ENCODE results near the gene METTL4. TPM values are rescaled to one million over a fixed set of nuclear protein-coding genes. Genes with fewer than 3 reads are reported as not detected.

METTL4 gene
- total RNA-seq, 1 donor from 2014 or later: 15.4 TPM

DNA sequence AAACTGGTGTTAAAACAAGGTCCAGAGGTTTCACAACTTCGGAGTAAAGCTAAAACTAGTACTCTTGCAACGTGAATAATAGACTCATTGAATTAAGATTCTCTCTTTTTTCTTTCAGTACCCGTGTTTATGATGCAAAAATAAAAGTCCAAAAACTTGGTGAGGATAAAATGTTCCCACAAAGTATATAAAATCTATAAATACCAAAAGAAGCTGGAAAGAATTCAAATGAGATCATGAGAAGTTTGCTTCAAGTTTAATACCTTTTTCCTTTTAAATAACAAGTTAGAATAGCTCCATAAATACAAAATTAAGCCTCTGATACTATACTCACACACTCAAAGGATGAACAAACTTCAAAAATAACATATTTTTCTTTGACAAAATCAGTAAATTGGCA is 34.0 kb downstream of the METTL4 start:
- Mint-ChIP-seq H3K27me3 (ENCODE audit: unreplicated experiment) (no peaks in the 10 kb centered on the region), H3K36me3 (ENCODE audit: unreplicated experiment) (peaks cover 6% of the 10 kb centered on the region), H3K4me3 (ENCODE audit: unreplicated experiment) (no peak overlapping the region), H3K27ac (ENCODE audit: unreplicated experiment) (no peak overlapping the region), H3K4me1 (ENCODE audit: low read depth, unreplicated experiment) (peaks cover 3% of the 10 kb centered on the region), H3K9me3 (ENCODE audit: unreplicated experiment) (no peaks in the 10 kb centered on the region)
- DNase-seq: no peak
- TF ChIP-seq CTCF (IDR thresholded peaks at IDR 0.05; ENCODE audit: partially characterized antibody, unreplicated experiment): no peak

GRCh38 chr18:2536493-2536892 is 34.8 kb downstream of the METTL4 start:
- H3K27ac Mint-ChIP-seq (ENCODE audit: unreplicated experiment): no peak overlapping the region
- peaks cover 3% of the 10 kb centered on the region for H3K4me1 Mint-ChIP-seq (ENCODE audit: low read depth, unreplicated experiment)
- no peak for DNase-seq
- no peak for TF ChIP-seq CTCF (IDR thresholded peaks at IDR 0.05; ENCODE audit: partially characterized antibody, unreplicated experiment)
- peaks cover 6% of the 10 kb centered on the region for H3K36me3 Mint-ChIP-seq (ENCODE audit: unreplicated experiment)
- no peaks in the 10 kb centered on the region for H3K27me3 Mint-ChIP-seq (ENCODE audit: unreplicated experiment)
- no peaks in the 10 kb centered on the region for H3K9me3 Mint-ChIP-seq (ENCODE audit: unreplicated experiment)
- no peak overlapping the region for H3K4me3 Mint-ChIP-seq (ENCODE audit: unreplicated experiment)

- Mint-ChIP-seq H3K27me3 (ENCODE audit: unreplicated experiment) (no peaks in the 10 kb centered on the region), H3K36me3 (ENCODE audit: unreplicated experiment) (peaks cover 6% of the 10 kb centered on the region), H3K9me3 (ENCODE audit: unreplicated experiment) (no peaks in the 10 kb centered on the region), H3K27ac (ENCODE audit: unreplicated experiment) (no peak overlapping the region), H3K4me3 (ENCODE audit: unreplicated experiment) (no peak overlapping the region), H3K4me1 (ENCODE audit: low read depth, unreplicated experiment) (peaks cover 3% of the 10 kb centered on the region)
- no peak for TF ChIP-seq CTCF (IDR thresholded peaks at IDR 0.05; ENCODE audit: partially characterized antibody, unreplicated experiment)
- DNase-seq: no peak
Observed at GRCh38 chr18:2536063-2536462, 35.2 kb downstream of the METTL4 start.

GRCh38 chr18:2535419-2535910 is 35.8 kb downstream of the METTL4 start:
- no peaks in the 10 kb centered on the region for H3K27me3 Mint-ChIP-seq (ENCODE audit: unreplicated experiment)
- TF ChIP-seq CTCF (IDR thresholded peaks at IDR 0.05; ENCODE audit: partially characterized antibody, unreplicated experiment): no peak

DNA sequence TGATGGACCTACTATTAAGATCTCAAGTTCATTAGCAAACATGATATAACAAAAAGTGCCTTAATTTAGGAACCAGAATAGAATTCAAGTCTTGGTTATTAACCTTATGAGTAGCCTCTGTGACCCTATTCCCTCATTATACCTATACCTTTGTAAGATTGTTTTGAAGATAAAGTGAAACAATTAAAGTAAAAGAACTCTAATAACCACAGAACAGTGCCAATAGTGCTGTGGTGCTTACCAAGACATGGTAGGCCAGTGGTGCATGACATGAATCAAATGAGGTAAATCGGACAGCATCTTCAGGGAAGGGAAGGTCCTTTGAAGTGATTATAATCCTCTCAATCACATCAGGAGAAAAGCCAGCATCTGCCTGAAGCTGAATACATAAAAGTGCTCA is 36.4 kb downstream of the METTL4 start:
- DNase-seq: no peak
- H3K9me3 Mint-ChIP-seq (ENCODE audit: unreplicated experiment): no peaks in the 10 kb centered on the region
- no peaks in the 10 kb centered on the region for H3K4me1 Mint-ChIP-seq (ENCODE audit: low read depth, unreplicated experiment)
- TF ChIP-seq CTCF (IDR thresholded peaks at IDR 0.05; ENCODE audit: partially characterized antibody, unreplicated experiment): no peak
- no peak overlapping the region for H3K4me3 Mint-ChIP-seq (ENCODE audit: unreplicated experiment)
- no peak overlapping the region for H3K27ac Mint-ChIP-seq (ENCODE audit: unreplicated experiment)
- H3K27me3 Mint-ChIP-seq (ENCODE audit: unreplicated experiment): no peaks in the 10 kb centered on the region
- peaks cover 6% of the 10 kb centered on the region for H3K36me3 Mint-ChIP-seq (ENCODE audit: unreplicated experiment)

More at GRCh38 chr18:2535419-2535910, 35.8 kb downstream of the METTL4 start:
- Mint-ChIP-seq H3K4me1 (ENCODE audit: low read depth, unreplicated experiment) (no peaks in the 10 kb centered on the region), H3K36me3 (ENCODE audit: unreplicated experiment) (peaks cover 6% of the 10 kb centered on the region), H3K27ac (ENCODE audit: unreplicated experiment) (no peak overlapping the region), H3K9me3 (ENCODE audit: unreplicated experiment) (no peaks in the 10 kb centered on the region), H3K4me3 (ENCODE audit: unreplicated experiment) (no peak overlapping the region)
- no peak for DNase-seq

Data from glutamatergic neuron (in vitro differentiated cells).